Central memory CD4-positive, alpha-beta T cell (primary cell): Measurements from ENCODE around the gene MAP2K3.

Experiments used
- DNase-seq: peaks from one replicate; pipeline ENCODE4 v3.0.0; 2022

The MAP2K3 gene

DNA sequence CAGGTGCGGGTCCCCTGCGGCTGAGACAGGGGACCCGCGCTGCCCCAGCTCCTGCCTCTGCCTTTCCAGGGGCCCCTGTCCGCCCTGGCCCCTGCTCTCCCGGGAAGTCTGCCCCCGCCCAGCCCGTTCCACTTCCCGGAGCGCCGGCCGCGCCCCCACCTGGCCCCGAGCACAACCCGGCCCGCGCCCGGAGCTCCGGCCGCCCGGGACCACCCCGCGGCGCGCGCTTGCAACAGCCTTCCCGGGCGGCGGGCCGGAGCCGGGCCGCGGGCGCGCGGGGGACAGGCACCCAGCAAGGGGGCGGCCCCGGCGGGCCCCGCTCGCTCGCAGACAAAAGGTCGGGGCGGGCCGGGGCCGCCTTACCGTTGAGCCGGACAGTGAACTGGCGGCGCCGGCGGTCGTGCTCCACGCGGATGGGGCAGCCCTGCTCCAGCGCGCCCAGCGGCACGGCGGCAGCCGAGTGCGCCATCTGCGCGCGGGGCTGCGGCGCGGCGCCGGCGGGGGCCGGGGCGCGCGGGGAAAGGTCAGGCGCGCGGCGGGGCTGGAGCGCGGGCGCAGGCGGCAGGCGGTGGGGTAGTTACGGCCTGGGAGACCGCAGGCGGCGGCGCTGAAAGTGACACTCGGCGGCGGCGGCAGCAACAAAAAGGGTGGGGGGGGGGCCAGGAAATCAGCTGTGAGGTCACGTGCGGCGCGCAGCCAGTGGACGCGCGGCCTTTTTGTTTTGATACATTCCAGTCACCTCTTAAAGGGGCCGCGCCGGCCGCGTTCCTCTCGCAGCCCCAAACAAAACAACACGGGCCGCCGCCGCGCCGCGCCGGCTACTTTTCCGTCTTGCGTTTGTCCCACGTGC, 31.5 kb upstream of the MAP2K3 start, which contains the start of gene NATD1:
NATD1 (minus strand) TSS at position 615 of the 850 bp plus-strand sequence; CDS start at position 469, 146 bp downstream.
- DNase-seq = peak; percentile 76

- no peak for DNase-seq
These were observed 30.7 kb upstream of the MAP2K3 start for GRCh38 chr17:21253646-21254441.

DNA sequence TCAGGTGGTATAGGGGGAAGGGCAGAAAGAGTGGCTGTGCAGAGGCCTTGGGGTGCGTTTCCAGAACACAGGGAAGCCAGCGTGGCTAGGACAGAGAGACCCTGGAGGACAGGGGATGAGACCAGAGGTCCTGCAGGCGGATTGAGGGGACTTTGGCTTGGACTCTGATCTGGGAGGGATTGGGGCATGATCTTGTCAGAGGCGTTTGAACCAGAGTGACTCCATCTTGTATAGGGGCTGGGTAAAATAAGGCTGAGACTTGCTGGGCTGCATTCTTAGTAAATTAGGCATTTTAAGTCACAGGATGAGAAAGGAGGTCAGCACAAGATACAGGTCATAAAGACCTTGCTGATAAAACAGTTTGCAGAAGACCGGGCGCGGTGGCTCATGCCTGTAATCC, 25.9 kb upstream of the MAP2K3 start:
- DNase-seq = no peak

DNA sequence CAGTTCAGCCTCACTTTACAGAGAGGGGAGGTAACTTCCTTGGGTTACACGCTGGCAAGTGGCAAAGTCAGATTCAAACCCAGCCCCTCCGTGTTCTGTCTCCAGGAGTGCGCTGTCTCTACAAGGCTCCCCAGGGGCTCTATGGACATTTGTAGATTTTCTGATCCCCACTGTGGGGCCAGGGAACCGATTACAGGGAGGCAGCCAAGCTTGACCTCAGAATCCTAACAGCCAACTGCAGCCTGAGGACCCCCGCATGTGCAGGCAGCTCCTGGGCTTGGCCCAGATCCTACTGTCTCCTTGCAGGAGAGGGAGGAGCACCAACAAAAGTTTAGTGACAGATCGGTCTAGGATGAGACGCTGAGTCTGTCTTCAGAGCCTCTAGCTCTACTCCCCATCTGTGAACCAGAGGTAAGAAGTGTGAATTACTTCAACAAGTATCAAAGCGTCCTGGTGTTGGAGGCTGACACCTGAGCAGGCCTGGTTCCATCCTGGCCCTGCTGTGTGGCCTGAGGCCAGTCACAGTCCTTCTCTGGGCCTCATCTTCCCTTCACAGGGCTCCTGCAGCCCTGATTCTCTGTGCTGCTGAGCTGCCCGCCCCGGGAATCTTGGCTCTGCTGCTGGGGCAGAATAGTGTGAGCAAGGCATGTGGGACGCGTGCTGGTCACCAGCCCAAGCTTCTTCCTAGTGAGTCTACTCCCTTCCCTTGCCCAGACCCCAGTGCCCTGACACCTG, 22.1 kb upstream of the MAP2K3 start:
- no peak for DNase-seq

- DNase-seq = no peak
These were observed 21.1 kb upstream of the MAP2K3 start for GRCh38 chr17:21263376-21263775.

- no peak for DNase-seq
These were observed 15.8 kb upstream of the MAP2K3 start for GRCh38 chr17:21268596-21269188.

DNA sequence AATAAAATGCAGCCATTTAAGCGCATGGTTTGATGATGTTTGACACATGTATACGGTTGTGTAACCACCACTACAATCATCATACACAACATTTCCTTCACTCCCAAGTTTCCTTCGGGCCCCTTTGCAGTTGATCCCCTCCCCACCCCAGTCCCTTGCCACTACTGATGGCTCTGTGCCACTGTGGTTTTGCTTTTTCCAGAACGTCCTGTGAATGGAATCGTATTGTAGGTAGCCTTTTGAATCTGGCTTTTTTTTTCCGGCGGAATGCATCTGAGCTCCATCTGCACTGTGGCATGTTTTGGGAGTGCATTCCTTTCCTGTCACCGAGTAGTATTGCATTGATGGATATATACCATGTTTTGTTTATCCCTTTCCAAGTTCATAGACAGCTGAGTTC, 15.1 kb upstream of the MAP2K3 start:
- no peak for DNase-seq

- no peak for DNase-seq
These were observed 12.9 kb upstream of the MAP2K3 start for GRCh38 chr17:21271454-21272183.

GRCh38 chr17:21272250-21272649, 12.3 kb upstream of the MAP2K3 start:
- no peak for DNase-seq

DNA sequence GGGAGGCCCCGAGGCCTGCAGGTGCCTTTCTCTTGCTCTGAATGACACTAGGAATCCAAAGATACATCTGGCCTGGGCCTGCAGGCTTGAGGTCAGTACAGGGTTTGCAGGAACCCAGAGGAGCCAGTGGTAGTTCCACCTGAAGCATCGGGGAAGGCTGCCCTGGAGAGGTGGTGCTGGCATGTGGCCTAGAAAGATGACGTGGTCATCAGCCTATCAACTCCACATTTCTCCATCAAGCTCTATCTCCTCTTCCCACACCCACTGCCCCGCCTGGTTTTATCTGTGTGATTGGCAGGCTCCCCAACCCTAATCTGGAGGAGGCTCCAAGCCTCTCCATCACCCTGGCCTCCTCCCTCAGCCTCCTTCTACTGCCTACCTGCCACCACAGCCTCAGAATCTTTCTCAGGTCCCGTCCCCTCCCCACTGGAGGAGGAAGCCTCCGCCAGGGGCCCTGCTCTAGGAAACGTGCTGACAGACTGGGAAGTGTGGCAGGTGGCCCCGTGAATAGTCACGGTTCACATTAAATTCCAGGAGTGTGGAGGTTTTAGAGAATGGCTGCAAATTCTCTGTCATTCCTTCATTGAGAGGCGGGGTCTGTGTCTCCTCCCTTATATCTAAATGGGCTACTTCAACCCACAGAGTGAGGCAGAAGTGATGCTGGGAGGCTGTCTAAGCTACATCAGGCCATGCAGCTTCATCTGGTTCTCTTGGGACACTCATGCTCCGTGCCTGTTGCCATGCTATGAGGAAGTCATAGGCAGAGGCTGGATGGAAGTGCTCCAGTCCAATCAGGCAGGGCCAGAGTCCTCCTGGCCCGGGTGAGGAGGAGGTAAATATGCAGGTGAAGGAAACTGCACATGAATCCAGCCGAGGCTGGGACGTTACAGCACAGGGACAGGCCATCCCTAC, 11.4 kb upstream of the MAP2K3 start:
- no peak for DNase-seq

GRCh38 chr17:21275047-21275578, 9.4 kb upstream of the MAP2K3 start:
- no peak for DNase-seq

DNA sequence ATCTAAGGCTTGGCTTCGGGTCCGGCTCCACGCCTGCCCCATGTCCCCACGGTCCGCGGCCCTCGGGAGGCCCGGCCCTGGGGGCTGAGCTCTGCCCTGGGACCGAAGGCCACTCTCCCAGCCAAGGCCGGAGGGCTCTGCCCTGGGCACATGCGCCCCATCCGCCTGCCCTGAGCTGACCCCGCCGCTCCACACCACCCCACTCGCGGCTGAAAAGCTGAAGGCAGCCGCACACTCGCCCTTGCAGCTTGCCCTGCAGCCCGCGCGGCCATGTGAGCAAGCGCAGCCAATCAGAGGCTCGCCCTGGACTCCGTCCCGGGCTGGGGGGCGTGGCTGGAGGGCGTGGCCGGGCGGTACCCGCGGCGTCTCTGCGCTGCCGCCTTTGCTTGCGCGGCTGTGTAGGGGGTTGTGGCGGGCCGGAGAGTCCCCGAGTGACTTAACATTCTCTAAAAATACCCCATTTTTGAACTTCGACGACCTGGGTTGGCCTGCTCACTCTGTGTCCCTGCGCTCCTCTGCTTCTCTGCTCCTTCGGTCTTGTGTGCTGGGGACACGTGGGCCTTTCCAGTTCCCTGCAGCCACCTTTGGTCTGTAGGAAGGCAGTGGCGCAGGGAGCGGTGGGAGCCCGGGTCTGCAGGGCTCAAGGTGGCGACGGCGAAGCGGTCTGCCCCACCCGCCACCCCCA, 8.8 kb upstream of the MAP2K3 start:
- peak; percentile 83 for DNase-seq

DNA sequence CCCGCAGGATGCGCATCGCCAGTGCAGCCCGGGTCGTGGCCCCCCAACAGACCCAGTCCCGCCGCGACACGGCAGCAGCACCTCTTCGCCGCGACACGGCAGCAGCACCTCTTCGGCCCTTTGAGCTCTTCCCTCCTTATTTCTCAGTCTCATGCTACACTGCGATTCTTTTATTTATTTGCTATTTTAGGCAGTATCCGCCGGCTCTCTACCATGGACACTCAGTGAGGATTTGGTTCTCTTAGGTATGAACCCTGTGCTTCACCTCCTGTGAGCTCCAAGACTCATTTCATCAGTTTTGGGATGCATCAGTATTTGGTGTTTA, 8.3 kb upstream of the MAP2K3 start:
- DNase-seq = no peak

DNA sequence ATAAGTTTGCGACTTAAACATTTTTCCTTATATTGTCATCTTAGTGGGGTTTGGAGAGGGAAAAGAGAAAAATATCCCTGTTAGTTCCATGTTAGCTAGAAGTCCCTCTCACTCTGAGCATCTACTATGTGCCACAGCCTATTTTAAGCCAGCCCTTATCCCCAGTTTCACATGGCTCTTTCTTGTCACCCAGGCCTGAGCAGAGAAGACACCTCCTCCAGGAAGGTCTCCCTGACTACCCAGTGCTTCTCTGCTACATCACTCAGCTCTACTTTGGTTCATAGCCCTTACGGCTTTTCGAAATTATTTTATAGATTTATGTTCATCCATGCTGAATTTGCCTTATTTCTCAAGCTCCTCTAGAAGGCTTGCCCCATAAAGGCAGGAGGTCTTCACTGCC, 7.2 kb upstream of the MAP2K3 start:
- DNase-seq = no peak

GRCh38 chr17:21278450-21279197, 5.9 kb upstream of the MAP2K3 start:
- DNase-seq = peak; percentile 77

GRCh38 chr17:21279198-21279535, 5.3 kb upstream of the MAP2K3 start:
- no peak for DNase-seq

GRCh38 chr17:21279582-21279981, 4.9 kb upstream of the MAP2K3 start:
- no peak for DNase-seq

- DNase-seq = peak; percentile 79
These were observed 4.4 kb upstream of the MAP2K3 start for GRCh38 chr17:21280081-21280518.

DNA sequence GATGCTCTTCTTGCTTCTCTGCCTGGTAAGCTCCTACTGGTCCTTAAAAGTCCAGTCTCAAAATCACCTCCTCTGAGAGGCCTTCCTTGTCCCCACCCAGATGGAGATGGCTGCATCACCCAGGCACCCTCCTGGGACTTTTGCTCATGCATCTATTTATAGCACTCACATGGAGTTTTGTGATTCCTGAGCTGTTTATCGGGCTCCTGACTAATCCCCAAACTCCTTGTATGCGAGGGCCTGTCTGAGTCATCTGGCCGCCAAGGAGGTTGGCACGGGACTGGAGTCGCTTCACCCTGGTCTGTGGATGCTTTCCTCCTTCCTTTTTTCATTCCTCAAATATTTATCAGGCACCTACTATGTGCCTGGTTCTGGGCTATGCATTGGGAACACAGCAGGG, 2.3 kb upstream of the MAP2K3 start:
- no peak for DNase-seq

DNA sequence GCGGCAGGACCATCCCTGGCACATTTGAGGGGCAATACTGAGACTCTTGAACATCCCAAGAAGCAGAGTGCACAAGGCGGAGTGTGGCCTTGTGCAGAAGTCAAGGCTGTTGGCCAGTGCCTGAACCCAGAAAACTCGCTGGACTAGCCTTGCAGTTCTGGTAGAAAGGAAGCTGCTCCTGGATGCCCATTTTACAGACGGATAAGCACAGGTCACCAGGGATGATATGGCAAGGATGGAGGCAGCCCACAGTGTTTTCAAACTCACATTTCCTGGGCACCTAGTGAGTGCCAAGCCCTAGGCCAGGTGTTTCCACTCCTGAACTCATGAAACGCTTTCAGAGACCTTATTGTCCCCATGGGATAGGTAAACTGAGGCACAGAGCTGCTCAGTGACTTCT, 1.7 kb upstream of the MAP2K3 start:
- no peak for DNase-seq
